NCI-H146 (cell line): ENCODE results near the gene SLC46A3.
"Not testable (repeated sequence)": the region's sequence is repeated elsewhere in the genome, so short reads cannot be mapped to it uniquely, and the experiment has no call there.

ENCODE experiments used
- DNase-seq: peaks from one replicate; lab custom pipeline; 2025; lab: John Stamatoyannopoulos, UW

The SLC46A3 gene

GRCh38 chr13:28718543-28719226, at the start of gene SLC46A3:
SLC46A3 (minus strand) TSS chr13:28718970; CDS start chr13:28717998, 972 bp downstream.
- peak; percentile 86 for DNase-seq

- no peak for DNase-seq
Measured at GRCh38 chr13:28763887-28764286, 45.1 kb upstream of the SLC46A3 start.

- DNase-seq = no peak
Measured at GRCh38 chr13:28761586-28761985, 42.8 kb upstream of the SLC46A3 start.

- no peak for DNase-seq
Measured at GRCh38 chr13:28755546-28755870, 36.7 kb upstream of the SLC46A3 start.

- DNase-seq = peak; percentile 4
Measured at GRCh38 chr13:28754698-28755545, 36.2 kb upstream of the SLC46A3 start.

GRCh38 chr13:28753946-28754345, 35.2 kb upstream of the SLC46A3 start:
- no peak for DNase-seq

- DNase-seq = no peak
Measured at GRCh38 chr13:28753208-28753892, 34.6 kb upstream of the SLC46A3 start.

- DNase-seq = no peak
Measured at GRCh38 chr13:28751175-28751960, 32.6 kb upstream of the SLC46A3 start.

- no peak for DNase-seq
Measured at GRCh38 chr13:28750187-28751045, 31.6 kb upstream of the SLC46A3 start.

GRCh38 chr13:28747851-28748250, 29.1 kb upstream of the SLC46A3 start:
- no peak for DNase-seq

GRCh38 chr13:28746287-28746612, 27.5 kb upstream of the SLC46A3 start:
- no peak for DNase-seq

- DNase-seq = no peak
Measured at GRCh38 chr13:28744656-28745055, 25.9 kb upstream of the SLC46A3 start.

GRCh38 chr13:28744091-28744536, 25.3 kb upstream of the SLC46A3 start:
- DNase-seq = no peak

- no peak for DNase-seq
Measured at GRCh38 chr13:28743499-28744083, 24.8 kb upstream of the SLC46A3 start.

- no peak for DNase-seq
Measured at GRCh38 chr13:28743020-28743419, 24.2 kb upstream of the SLC46A3 start.

- not testable (repeated sequence) for DNase-seq
Measured at GRCh38 chr13:28742445-28742844, 23.7 kb upstream of the SLC46A3 start.

GRCh38 chr13:28741084-28741491, 22.3 kb upstream of the SLC46A3 start:
- DNase-seq = no peak

GRCh38 chr13:28739376-28739775, 20.6 kb upstream of the SLC46A3 start:
- no peak for DNase-seq

- no peak for DNase-seq
Measured at GRCh38 chr13:28735481-28736029, 16.8 kb upstream of the SLC46A3 start.

GRCh38 chr13:28734906-28735305, 16.1 kb upstream of the SLC46A3 start:
- no peak for DNase-seq
